ENCODE measurements around the gene ETV6.

DNA sequence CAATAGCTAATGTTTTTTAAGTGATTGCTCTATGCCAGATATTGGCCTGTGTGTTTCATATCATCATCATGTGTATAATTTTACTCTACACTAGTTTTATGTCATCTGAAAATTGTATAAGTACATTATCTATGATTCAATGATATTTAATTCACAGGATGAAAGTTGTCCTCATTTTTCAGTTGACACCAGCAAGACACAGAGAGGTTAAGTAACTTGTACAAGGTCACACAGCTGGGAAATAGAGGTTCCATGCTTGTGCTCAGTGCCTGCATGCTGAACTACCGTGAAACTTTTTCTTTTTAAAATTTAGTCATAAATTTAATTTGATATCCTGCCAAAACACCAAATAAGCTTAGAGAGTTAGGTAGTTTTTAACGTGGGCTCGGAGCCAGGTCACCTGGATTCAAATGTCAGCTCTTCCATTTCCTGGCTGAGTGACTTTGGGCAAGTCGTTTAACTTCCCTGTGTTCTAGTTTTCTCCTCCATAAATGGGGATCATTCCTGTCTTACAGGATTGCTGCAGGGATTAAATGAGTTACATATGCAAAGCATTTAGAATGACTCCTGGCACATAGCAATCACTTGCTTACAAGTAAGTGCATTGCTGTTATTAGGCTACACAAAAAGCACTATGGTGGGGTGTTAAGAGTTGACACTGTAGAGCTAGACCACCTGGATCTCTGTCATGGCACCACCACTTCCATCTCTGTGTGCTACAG is 183.9 kb downstream of the ETV6 start:
- TF ChIP-seq, protein P1, sequence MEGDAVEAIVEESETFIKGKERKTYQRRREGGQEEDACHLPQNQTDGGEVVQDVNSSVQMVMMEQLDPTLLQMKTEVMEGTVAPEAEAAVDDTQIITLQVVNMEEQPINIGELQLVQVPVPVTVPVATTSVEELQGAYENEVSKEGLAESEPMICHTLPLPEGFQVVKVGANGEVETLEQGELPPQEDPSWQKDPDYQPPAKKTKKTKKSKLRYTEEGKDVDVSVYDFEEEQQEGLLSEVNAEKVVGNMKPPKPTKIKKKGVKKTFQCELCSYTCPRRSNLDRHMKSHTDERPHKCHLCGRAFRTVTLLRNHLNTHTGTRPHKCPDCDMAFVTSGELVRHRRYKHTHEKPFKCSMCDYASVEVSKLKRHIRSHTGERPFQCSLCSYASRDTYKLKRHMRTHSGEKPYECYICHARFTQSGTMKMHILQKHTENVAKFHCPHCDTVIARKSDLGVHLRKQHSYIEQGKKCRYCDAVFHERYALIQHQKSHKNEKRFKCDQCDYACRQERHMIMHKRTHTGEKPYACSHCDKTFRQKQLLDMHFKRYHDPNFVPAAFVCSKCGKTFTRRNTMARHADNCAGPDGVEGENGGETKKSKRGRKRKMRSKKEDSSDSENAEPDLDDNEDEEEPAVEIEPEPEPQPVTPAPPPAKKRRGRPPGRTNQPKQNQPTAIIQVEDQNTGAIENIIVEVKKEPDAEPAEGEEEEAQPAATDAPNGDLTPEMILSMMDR (IDR thresholded peaks at IDR 0.05), result no peak
- TF ChIP-seq POLR2A (IDR thresholded peaks at IDR 0.05), result no peak

All from vagina (tissue), 2 donors.